Psoas muscle (tissue), 8 donors: ENCODE results near the gene GFI1. TPM values are rescaled to one million over a fixed set of nuclear protein-coding genes. Genes with fewer than 3 reads are reported as not detected.
"Not testable (repeated sequence)": the region's sequence is repeated elsewhere in the genome, so short reads cannot be mapped to it uniquely, and the experiment has no call there.

Experiments used
- ATAC-seq, 4 donors: fragments of 200-7000 bp; cut with Tn5 transposase; one replicate each; pipeline ENCODE4 v1.9.1; 2020; ENCODE audit warnings: moderate library complexity in 3 of 4, mild to moderate bottlenecking in 2 of 4
- DNase-seq, 2 donors: peaks; one replicate each; pipeline ENCODE4 v3.0.0-alpha.2; 2020
- H3K27ac ChIP-seq: fragments of 200-600 bp; one replicate; pipeline ENCODE4 v1.8.0; 2022
- H3K27me3 ChIP-seq, 3 donors: fragments of 200-600 bp in 1 of 3; one replicate each; pipeline versions ENCODE4 v1.6.1 to v1.8.0; 2013 to 2022; ENCODE audit warnings: low read length in 2 of 3, mild to moderate bottlenecking in 2 of 3, moderate library complexity in 1 of 3; ENCODE audit not compliant: insufficient read depth in 3 of 3
- H3K36me3 ChIP-seq, 2 donors: fragments of 200-600 bp in 1 of 2; one replicate each; pipeline versions ENCODE4 v1.6.1 to v1.8.0; 2013 to 2022; ENCODE audit warnings: low read depth in 1 of 2, mild to moderate bottlenecking in 1 of 2, moderate library complexity in 1 of 2; ENCODE audit not compliant: insufficient read depth in 1 of 2
- H3K4me1 ChIP-seq: fragments of 200-600 bp; one replicate; pipeline ENCODE4 v1.8.0; 2022
- H3K4me3 ChIP-seq: fragments of 200-600 bp; one replicate; pipeline ENCODE4 v1.8.0; 2022; ENCODE audit warnings: mild to moderate bottlenecking
- H3K9me3 ChIP-seq: fragments of 200-600 bp; one replicate; pipeline ENCODE4 v1.8.0; 2022
- WGBS, 3 donors: extraction: QIAGEN DNeasy Blood & Tissue Kit; methylation state at CpG; one replicate each; pipeline versions ENCODE4 v1.1.6 to v1.1.7; 2013; 5-methylcytosine and 5-hydroxymethylcytosine counted together
- intact Hi-C, 2 donors: fragments of 100-400 bp; cut with DNase I; formaldehyde crosslinking; loops; one replicate each; pipeline versions ENCODE4 v1.11.0 to v1.14.2; 2022
- polyA plus RNA-seq, 3 donors: library from polyadenylated mRNA; stranded (reverse); fragments of 200-250 nt; gene quantifications; one replicate each; pipeline ENCODE4 v1.2.3, GENCODE V29; 2013
- total RNA-seq, 4 donors: library from RNA; stranded (reverse); fragmentation: NEBNext Ultra II Directional in 2 of 4; extraction: Animal tissue kit (Norgen Biotek cat#: 25700) in 2 of 4; gene quantifications; one replicate each; pipeline versions ENCODE4 v1.2.1 to v1.2.4, GENCODE V29; 2021 to 2023
- TF ChIP-seq, protein P1 (sequence below): fragments of 200-600 bp; IDR thresholded peaks from one replicate; pipeline ENCODE4 v1.8.0; 2022; ENCODE audit warnings: antibody characterized with exemption
- donor health status: healthy with polysubstance abuse.
- donor health status: DM: no; HTN: no; CAD: no; lungs with moderate emphysema.
- donor health status: Bipolar disorder and iron deficiency.
- donor health status: healthy.
- donor health status: DM: yes; HTN: yes; CAD: no.
- donor health status: DM: no; HTN: no; CAD: no.
- donor health status: DM: no; HTN: no; CAD: no.
- donor health status: DM: yes; HTN: yes; CAD: no.

The GFI1 gene
- total and polyA plus RNA-seq, 7 donors, result 0.01 to 0.36 (median 0.17) TPM; not detected in 2

GRCh38 chr1:92439291-92439690 is 47.4 kb downstream of the GFI1 start:
- Histone ChIP-seq H3K36me3 (no peaks in the 10 kb centered on the region), H3K27ac (no peak overlapping the region), H3K9me3 (no peaks in the 10 kb centered on the region), H3K4me1 (no peaks in the 10 kb centered on the region), H3K27me3 (no peaks in the 10 kb centered on the region), H3K4me3 (no peak overlapping the region)
- DNase-seq (no peak), ATAC-seq (no peak)
- intact Hi-C loops, result no loop called here
- TF ChIP-seq, protein P1, sequence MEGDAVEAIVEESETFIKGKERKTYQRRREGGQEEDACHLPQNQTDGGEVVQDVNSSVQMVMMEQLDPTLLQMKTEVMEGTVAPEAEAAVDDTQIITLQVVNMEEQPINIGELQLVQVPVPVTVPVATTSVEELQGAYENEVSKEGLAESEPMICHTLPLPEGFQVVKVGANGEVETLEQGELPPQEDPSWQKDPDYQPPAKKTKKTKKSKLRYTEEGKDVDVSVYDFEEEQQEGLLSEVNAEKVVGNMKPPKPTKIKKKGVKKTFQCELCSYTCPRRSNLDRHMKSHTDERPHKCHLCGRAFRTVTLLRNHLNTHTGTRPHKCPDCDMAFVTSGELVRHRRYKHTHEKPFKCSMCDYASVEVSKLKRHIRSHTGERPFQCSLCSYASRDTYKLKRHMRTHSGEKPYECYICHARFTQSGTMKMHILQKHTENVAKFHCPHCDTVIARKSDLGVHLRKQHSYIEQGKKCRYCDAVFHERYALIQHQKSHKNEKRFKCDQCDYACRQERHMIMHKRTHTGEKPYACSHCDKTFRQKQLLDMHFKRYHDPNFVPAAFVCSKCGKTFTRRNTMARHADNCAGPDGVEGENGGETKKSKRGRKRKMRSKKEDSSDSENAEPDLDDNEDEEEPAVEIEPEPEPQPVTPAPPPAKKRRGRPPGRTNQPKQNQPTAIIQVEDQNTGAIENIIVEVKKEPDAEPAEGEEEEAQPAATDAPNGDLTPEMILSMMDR, result no peak
- WGBS, 3 donors, result 82 to 87% (median 86%) methylated on average over 1 of the region's 1 CpG

- H3K27ac ChIP-seq, DNase-seq, H3K4me1 ChIP-seq, ATAC-seq, H3K4me3 ChIP-seq, H3K27me3 ChIP-seq, H3K9me3 ChIP-seq, H3K36me3 ChIP-seq, intact Hi-C loops: not testable (repeated sequence)
- WGBS, 3 donors, result 47 to 76% (median 56%) methylated on average over 1 of the region's 1 CpG
Observed at GRCh38 chr1:92434572-92434971, 52.2 kb downstream of the GFI1 start.

DNA sequence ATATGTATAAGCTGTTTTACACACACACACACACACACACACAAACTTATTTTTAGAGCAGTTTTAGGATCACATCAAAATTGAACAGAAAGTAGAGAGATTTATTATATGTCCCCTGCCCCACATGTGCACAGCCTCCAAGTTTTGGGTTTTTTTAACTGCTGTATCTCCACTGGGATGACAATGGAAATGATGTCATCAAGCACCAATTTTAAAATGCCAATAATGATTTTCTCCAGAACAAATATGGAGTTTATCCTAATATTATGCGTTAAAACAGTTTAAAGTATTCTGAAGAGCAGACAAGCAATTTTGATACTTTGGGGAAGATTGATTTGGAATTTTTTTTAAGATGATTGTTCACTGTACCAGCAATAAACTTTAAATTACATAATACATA is 56.7 kb downstream of the GFI1 start:
- Histone ChIP-seq H3K27me3 (no peaks in the 10 kb centered on the region), H3K9me3 (no peaks in the 10 kb centered on the region), H3K36me3 (no peaks in the 10 kb centered on the region), H3K27ac (no peak overlapping the region), H3K4me3 (no peak overlapping the region), H3K4me1 (no peaks in the 10 kb centered on the region)
- intact Hi-C loops, result no loop called here
- TF ChIP-seq, protein P1, result no peak
- no peak for ATAC-seq
- no peak for DNase-seq
- 80 to 90% (median 86%) methylated on average over 1 of the region's 1 CpG for WGBS, 3 donors

GRCh38 chr1:92425617-92426016 is 61.1 kb downstream of the GFI1 start:
- Histone ChIP-seq H3K27me3 (no peaks in the 10 kb centered on the region), H3K36me3 (no peaks in the 10 kb centered on the region), H3K4me1 (no peaks in the 10 kb centered on the region), H3K4me3 (no peak overlapping the region), H3K9me3 (no peaks in the 10 kb centered on the region), H3K27ac (no peak overlapping the region)
- 37 to 44% (median 38%) methylated on average over 2 of the region's 2 CpGs for WGBS, 3 donors
- ATAC-seq (no peak), DNase-seq (no peak)
- TF ChIP-seq, protein P1, result no peak
- intact Hi-C loops, result no loop called here

Other genes with a start within 250 kb of the GFI1 start
- 1 to 10 TPM; 3.9 to 6.6 (median 5.9) TPM for gene GLMN, start 187.9 kb downstream of the GFI1 start, total RNA-seq
- 1 to 10 TPM; 4.9 to 5.7 (median 5.4) TPM for gene GLMN, start 187.9 kb downstream of the GFI1 start, polyA plus RNA-seq
- gene RPAP2, start 187.9 kb downstream of the GFI1 start, total RNA-seq, result 10 to 100 TPM; 26.5 to 33.1 (median 30.5) TPM
- 10 to 100 TPM; 10.9 to 20.6 (median 12.7) TPM for gene RPAP2, start 187.9 kb downstream of the GFI1 start, polyA plus RNA-seq